HepG2 (cell line): ENCODE data around the gene MPC1. TPM values are rescaled to one million over a fixed set of nuclear protein-coding genes. Genes with fewer than 3 reads are reported as not detected.

Experiments used
- CSRNP2 ChIP-seq: sonication (generic); formaldehyde crosslinking; conservative IDR thresholded peaks from 2 replicates; pipeline ENCODE4 v1.8.0; 2022; ENCODE audit warnings: low read depth, missing genetic modification reagents
- EP300 ChIP-seq, 3 experiments: sonication (generic) in 1 of 3; formaldehyde crosslinking in 1 of 3; IDR thresholded peaks; 2 replicates each; pipeline versions ENCODE4 v1.5.1 to v1.6.1; 2011 to 2020; ENCODE audit warnings: low read depth in 2 of 3, low read length in 2 of 3, borderline replicate concordance in 1 of 3, improper control_type of control experiment in 1 of 3, mild to moderate bottlenecking in 1 of 3, missing genetic modification reagents in 1 of 3, moderate library complexity in 1 of 3
- ETV5 ChIP-seq: IDR thresholded peaks from 2 replicates; pipeline ENCODE4 v1.6.1; 2018; ENCODE audit warnings: missing biosample characterization, missing genetic modification reagents, inconsistent platforms, borderline replicate concordance
- HNF1A ChIP-seq, 2 experiments: sonication (generic) in 1 of 2; formaldehyde crosslinking in 1 of 2; IDR thresholded peaks; 2 replicates each; pipeline versions ENCODE4 v1.4.0 to v1.6.1; 2016 to 2020; ENCODE audit warnings: borderline replicate concordance in 1 of 2, low read depth in 1 of 2, mild to moderate bottlenecking in 1 of 2, missing genetic modification reagents in 1 of 2
- MLX ChIP-seq: IDR thresholded peaks from 2 replicates; pipeline ENCODE4 v1.6.1; 2016
- MLXIP ChIP-seq: sonication (generic); formaldehyde crosslinking; IDR thresholded peaks from 2 replicates; pipeline ENCODE4 v1.9.0; 2021; ENCODE audit warnings: missing genetic modification reagents, borderline replicate concordance
- PAWR ChIP-seq: sonication (generic); formaldehyde crosslinking; IDR thresholded peaks from 2 replicates; pipeline ENCODE4 v1.4.0; 2020; ENCODE audit warnings: missing genetic modification reagents, mild to moderate bottlenecking, borderline replicate concordance
- PBX2 ChIP-seq: IDR thresholded peaks from 2 replicates; pipeline ENCODE4 v1.6.1; 2016; ENCODE audit warnings: control low read depth
- PTBP1 ChIP-seq: fragments of 200-400 bp; formaldehyde crosslinking; IDR thresholded peaks from 2 replicates; pipeline ENCODE4 v1.6.1; 2018; ENCODE audit warnings: low read length, low read depth; ENCODE audit not compliant: poor library complexity, severe bottlenecking
- SOX6 ChIP-seq, 2 experiments: fragments of 450-650 bp in 1 of 2; sonication (generic) in 1 of 2; formaldehyde crosslinking in 1 of 2; IDR thresholded peaks; 2 replicates each; pipeline versions ENCODE4 v1.4.0 to v1.6.1; 2017 to 2020; ENCODE audit warnings: antibody characterized with exemption in 1 of 2, mild to moderate bottlenecking in 1 of 2, missing genetic modification reagents in 1 of 2
- ZBTB34 ChIP-seq: sonication (generic); formaldehyde crosslinking; IDR thresholded peaks from 2 replicates; pipeline ENCODE4 v1.8.0; 2022; ENCODE audit warnings: mild to moderate bottlenecking, missing genetic modification reagents
- ZNF777 ChIP-seq: sonication (generic); formaldehyde crosslinking; IDR thresholded peaks from 2 replicates; pipeline ENCODE4 v1.4.0; 2020; ENCODE audit warnings: missing genetic modification reagents
- ZNF878 ChIP-seq: sonication (generic); formaldehyde crosslinking; IDR thresholded peaks from 2 replicates; pipeline ENCODE4 v1.8.1; 2023; ENCODE audit warnings: mild to moderate bottlenecking, missing genetic modification reagents, moderate library complexity
- polyA plus RNA-seq, 8 experiments: library from polyadenylated mRNA; depleted of rRNA in 3 of 8; stranded (reverse) in 7 of 8; unstranded in 1 of 8; fragments of >200 nt; fragmentation: Illumina TruSeq in 4 of 8; extraction: Trizol in 4 of 8; gene quantifications; 2 replicates each; pipeline versions ENCODE4 v1.2.1 to v1.2.3, GENCODE V29; 2011 to 2016; ENCODE audit warnings: low read depth in 4 of 8, missing spikeins in 1 of 8, mixed read lengths in 1 of 8; ENCODE audit not compliant: insufficient read depth in 1 of 8
- total RNA-seq, 5 experiments: library from RNA; depleted of rRNA; stranded (reverse); fragments of >200 nt; fragmentation: Illumina TruSeq; extraction: Trizol; gene quantifications; 2 replicates each; pipeline ENCODE4 v1.2.3, GENCODE V29; 2016; ENCODE audit warnings: low read depth in 1 of 5

Gene MPC1
- total and polyA plus RNA-seq, 2 of the 13 experiments (the other 11 are each of a cell fraction or from before 2014, with no cell fraction given), result 189 to 214 TPM

- peak; percentile 42 for TF ChIP-seq HNF1A (IDR thresholded peaks at IDR 0.05; ENCODE audit: low read depth)
- TF ChIP-seq HNF1A (CRISPR knock-in tag; IDR thresholded peaks at IDR 0.05; ENCODE audit: borderline replicate concordance), result peak; percentile 36; the same call in 1 of the 2 replicates
- no peak for TF ChIP-seq SOX6 (IDR thresholded peaks at IDR 0.05)
- peak; percentile 94 for TF ChIP-seq SOX6 (CRISPR knock-in tag; IDR thresholded peaks at IDR 0.05)
- TF ChIP-seq ZBTB34 (CRISPR knock-in tag), result peak; percentile 86
- no peak for TF ChIP-seq ZNF878
- no peak for TF ChIP-seq CSRNP2
- 0 out of 2 replicates have a peak, but pooled peaks have one; percentile 25 for TF ChIP-seq ETV5 (CRISPR knock-in tag)
- no peak for TF ChIP-seq PBX2 (CRISPR knock-in tag)
- no peak for TF ChIP-seq PAWR
- no peak for TF ChIP-seq ZNF777 (CRISPR knock-in tag)
- 0 out of 2 replicates have a peak, but pooled peaks have one; percentile 17 for TF ChIP-seq MLX (CRISPR knock-in tag)
- TF ChIP-seq MLXIP (CRISPR knock-in tag), result peak; percentile 67; the same call in 1 of the 2 replicates
- peak in 1 of 2 experiments; percentile 85; a peak in 2 of 4 replicates for TF ChIP-seq EP300 (IDR thresholded peaks at IDR 0.05; ENCODE audit: low read depth in 2 of 2, low read length in 2 of 2)
- no peak for TF ChIP-seq EP300 (CRISPR knock-in tag; IDR thresholded peaks at IDR 0.05; ENCODE audit: borderline replicate concordance)
- TF ChIP-seq PTBP1, result no peak
Observed at GRCh38 chr6:166389119-166389518, 6.4 kb upstream of the MPC1 start (continued).
